Measurements from ENCODE around the gene AMPD1. TPM values are rescaled to one million over a fixed set of nuclear protein-coding genes. Genes with fewer than 3 reads are reported as not detected.

AMPD1 gene
- total and polyA plus RNA-seq, 2 of the 13 experiments (the other 11 are each of a cell fraction or from before 2014, with no cell fraction given), result not detected

DNA sequence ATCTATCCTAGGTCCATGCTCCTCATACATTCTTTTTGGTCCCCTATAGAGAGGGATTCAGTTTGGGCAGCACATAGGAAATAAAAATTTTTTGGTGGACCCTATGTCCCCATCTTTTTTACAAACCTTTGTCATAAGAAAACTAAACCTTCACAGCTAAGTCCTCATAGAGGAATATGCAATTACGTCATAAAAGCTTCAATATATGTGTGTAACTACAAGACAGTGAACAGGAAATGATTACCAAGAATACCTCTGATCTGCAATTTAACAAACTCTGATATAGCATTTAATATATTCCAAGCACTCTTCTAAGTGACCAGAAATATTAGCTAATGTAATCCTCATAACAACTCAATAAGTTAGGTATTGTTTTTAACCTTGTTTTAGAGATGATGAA is 19.2 kb downstream of the AMPD1 start:
- intact Hi-C loops (cut with micrococcal nuclease; ENCODE audit: unreplicated experiment) (no loop called here), in situ Hi-C loops (cut with HindIII; ENCODE audit: extremely low pct_ligation_motif_present, low pct_unique_long_range_greater_than_20kb) (loop anchor here (25.0 kb wide), 1 partner anchor 314 kb away; no protein-coding TSS in a partner anchor)
- no peaks in the 10 kb centered on the region for H3K9me3 ChIP-seq (ENCODE audit: low read length)
- no peak overlapping the region for H3K27ac ChIP-seq (ENCODE audit: extremely low read length, insufficient read depth, low read length)
- no peak for FAIRE-seq
- ChIA-PET CTCF (ENCODE audit: low intra/inter-chr PET ratio, low total read pairs) (no interaction called here), POLR2A (no interaction called here)
- no peaks in the 10 kb centered on the region for H3K36me3 ChIP-seq (replicated peaks in 1 of 2; ENCODE audit: control insufficient read depth in 1 of 2, insufficient read depth in 2 of 2, low read length in 2 of 2)
- no peak overlapping the region for H3K4me2 ChIP-seq (ENCODE audit: low read depth, low read length)
- no peaks in the 10 kb centered on the region for H3K4me1 ChIP-seq (ENCODE audit: insufficient read depth, low read length)
- H3K4me3 ChIP-seq (replicated peaks in 1 of 3; ENCODE audit: insufficient read depth in 1 of 3, low read depth in 2 of 3, low read length in 3 of 3), result no peak overlapping the region
- no peak overlapping the region for H2AFZ ChIP-seq (ENCODE audit: low read length)
- H3K9ac ChIP-seq (ENCODE audit: insufficient read depth, low read depth, low read length), result no peak overlapping the region
- no peak for DNase-seq (ENCODE audit: low spot score)
- no peaks in the 10 kb centered on the region for H4K20me1 ChIP-seq (ENCODE audit: insufficient read depth, low read length)
- no peaks in the 10 kb centered on the region for H3K79me2 ChIP-seq (ENCODE audit: insufficient read depth, low read length)
- no TSS peak for BruUV-seq (replicated peaks)
- H3K27me3 ChIP-seq (ENCODE audit: control insufficient read depth in 1 of 2, insufficient read depth in 2 of 2, low read length in 2 of 2), result peaks cover 2 to 21% of the 10 kb centered on the region in 2 experiments; a peak in 3 of 5 replicates
- no peak for ATAC-seq
- TF ChIP-seq ZNF703 (CRISPR knock-in tag; IDR thresholded peaks at IDR 0.05; ENCODE audit: borderline replicate concordance) (no peak), SSRP1 (CRISPR knock-in tag; IDR thresholded peaks at IDR 0.05) (no peak), ZNF788 (CRISPR knock-in tag; IDR thresholded peaks at IDR 0.05; ENCODE audit: borderline replicate concordance) (no peak), ZNF430 (CRISPR knock-in tag; IDR thresholded peaks at IDR 0.05) (no peak), ATF7 (IDR thresholded peaks at IDR 0.05) (peak; percentile 89), ATF7 (CRISPR knock-in tag; IDR thresholded peaks at IDR 0.05) (no peak), DBP (CRISPR knock-in tag; IDR thresholded peaks at IDR 0.05; ENCODE audit: not compliant biosample characterization) (no peak), CREB1 (IDR thresholded peaks at IDR 0.05) (peak; percentile 49; the same call in 1 of the 2 replicates), CREB1 (CRISPR knock-in tag; IDR thresholded peaks at IDR 0.05) (no peak), NFE2 (CRISPR knock-in tag; IDR thresholded peaks at IDR 0.05) (no peak), MBNL3 (CRISPR knock-in tag; conservative IDR thresholded peaks at IDR 0.05) (no peak), NR2F2 (IDR thresholded peaks at IDR 0.05; ENCODE audit: borderline replicate concordance, low read depth) (no peak), PBX3 (CRISPR knock-in tag; IDR thresholded peaks at IDR 0.05; ENCODE audit: borderline replicate concordance) (no peak), FOXJ3 (CRISPR knock-in tag; IDR thresholded peaks at IDR 0.05; ENCODE audit: borderline replicate concordance) (no peak), ATF5 (CRISPR knock-in tag; IDR thresholded peaks at IDR 0.05; ENCODE audit: low read depth) (no peak)
- TF ChIP-seq, protein P1, sequence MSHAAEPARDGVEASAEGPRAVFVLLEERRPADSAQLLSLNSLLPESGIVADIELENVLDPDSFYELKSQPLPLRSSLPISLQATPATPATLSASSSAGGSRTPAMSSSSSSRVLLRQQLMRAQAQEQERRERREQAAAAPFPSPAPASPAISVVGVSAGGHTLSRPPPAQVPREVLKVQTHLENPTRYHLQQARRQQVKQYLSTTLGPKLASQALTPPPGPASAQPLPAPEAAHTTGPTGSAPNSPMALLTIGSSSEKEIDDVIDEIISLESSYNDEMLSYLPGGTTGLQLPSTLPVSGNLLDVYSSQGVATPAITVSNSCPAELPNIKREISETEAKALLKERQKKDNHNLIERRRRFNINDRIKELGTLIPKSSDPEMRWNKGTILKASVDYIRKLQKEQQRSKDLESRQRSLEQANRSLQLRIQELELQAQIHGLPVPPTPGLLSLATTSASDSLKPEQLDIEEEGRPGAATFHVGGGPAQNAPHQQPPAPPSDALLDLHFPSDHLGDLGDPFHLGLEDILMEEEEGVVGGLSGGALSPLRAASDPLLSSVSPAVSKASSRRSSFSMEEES (CRISPR knock-in tag; IDR thresholded peaks at IDR 0.05), result no peak
- TF ChIP-seq, protein P2, sequence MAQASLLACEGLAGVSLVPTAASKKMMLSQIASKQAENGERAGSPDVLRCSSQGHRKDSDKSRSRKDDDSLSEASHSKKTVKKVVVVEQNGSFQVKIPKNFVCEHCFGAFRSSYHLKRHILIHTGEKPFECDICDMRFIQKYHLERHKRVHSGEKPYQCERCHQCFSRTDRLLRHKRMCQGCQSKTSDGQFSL (CRISPR knock-in tag; IDR thresholded peaks at IDR 0.05), result no peak
- 42% methylated on average over 1 of the region's 1 CpG for WGBS (ENCODE audit: low lambda C conversion rate)
